Cardiac muscle cell (in vitro differentiated cells and primary cell): ENCODE measurements around the gene FLNC. TPM values are rescaled to one million over a fixed set of nuclear protein-coding genes. Genes with fewer than 3 reads are reported as not detected.

Experiments
- DNase-seq, 2 donors: peaks; one replicate each; pipeline versions ENCODE4 v3.0.0 to v3.0.0-alpha.2; 2010 to 2017; ENCODE audit warnings: low read depth in 1 of 2, low spot score in 1 of 2
- H3K27ac ChIP-seq: fragments of 200-600 bp; sonication (generic); 2 replicates; pipeline ENCODE4 v1.5.1; 2016
- H3K27me3 ChIP-seq: fragments of 200-600 bp; sonication (generic); 2 replicates; pipeline ENCODE4 v1.6.0; 2016; ENCODE audit warnings: control low read depth
- H3K36me3 ChIP-seq: fragments of 200-600 bp; sonication (generic); 2 replicates; pipeline ENCODE4 v1.5.1; 2016; ENCODE audit warnings: control low read depth
- H3K4me1 ChIP-seq: fragments of 200-600 bp; sonication (generic); 2 replicates; pipeline ENCODE4 v1.8.1; 2017; ENCODE audit warnings: low read depth, mild to moderate bottlenecking, mixed run types
- H3K4me3 ChIP-seq: fragments of 200-600 bp; sonication (generic); 2 replicates; pipeline ENCODE4 v1.5.1; 2016; ENCODE audit warnings: mild to moderate bottlenecking
- H3K9me3 ChIP-seq: fragments of 200-600 bp; sonication (generic); 2 replicates; pipeline ENCODE4 v1.5.1; 2017; ENCODE audit warnings: low read depth, mild to moderate bottlenecking, control low read depth
- polyA plus RNA-seq: library from polyadenylated mRNA; unstranded; fragments of >200 nt; fragmentation: Nextera tagmentation; extraction: Ambion mirVana; gene quantifications from 2 replicates; pipeline ENCODE4 v1.2.1, GENCODE V29; 2016
- total RNA-seq: library from RNA; depleted of rRNA; stranded (reverse); fragments of >200 nt; gene quantifications from 2 replicates; pipeline ENCODE4 v1.2.3, GENCODE V29; 2016
- TF ChIP-seq, protein P1 (sequence below): IDR thresholded peaks from 2 replicates; pipeline ENCODE4 v1.5.1; 2012; ENCODE audit warnings: low read depth, mild to moderate bottlenecking, low read length

The FLNC gene
- total and polyA plus RNA-seq, 2 experiments from 2014 or later = 196 to 516 TPM

DNA sequence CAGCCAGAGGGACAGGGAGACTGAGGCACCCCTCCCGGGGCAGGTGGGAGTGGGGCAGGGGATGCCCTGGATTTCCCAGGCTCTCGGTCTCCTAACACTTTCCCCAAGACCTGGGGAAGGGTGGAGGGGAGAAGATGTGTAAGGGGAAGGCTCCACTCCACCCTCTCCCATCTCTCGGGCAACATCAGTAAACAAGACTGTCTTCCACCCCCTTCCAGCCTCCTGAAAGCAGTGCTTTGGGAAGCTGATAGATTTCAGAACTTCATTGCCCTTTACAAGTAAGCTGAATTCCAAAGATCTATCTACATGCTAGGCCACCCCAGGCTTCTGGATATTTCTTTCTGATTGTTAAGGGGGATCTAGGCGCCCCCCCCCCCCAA lies 3.7 kb downstream of the FLNC start:
- H3K36me3 ChIP-seq = peaks cover 37% of the 10 kb centered on the region
- DNase-seq = peak in 1 of 2 donors; percentile 65
- peak overlapping the region; percentile 72 for H3K4me3 ChIP-seq
- H3K27ac ChIP-seq = peak overlapping the region; percentile 99
- no peaks in the 10 kb centered on the region for H3K9me3 ChIP-seq
- peaks cover 24% of the 10 kb centered on the region for H3K4me1 ChIP-seq
- H3K27me3 ChIP-seq = no peaks in the 10 kb centered on the region
- TF ChIP-seq, protein P1, sequence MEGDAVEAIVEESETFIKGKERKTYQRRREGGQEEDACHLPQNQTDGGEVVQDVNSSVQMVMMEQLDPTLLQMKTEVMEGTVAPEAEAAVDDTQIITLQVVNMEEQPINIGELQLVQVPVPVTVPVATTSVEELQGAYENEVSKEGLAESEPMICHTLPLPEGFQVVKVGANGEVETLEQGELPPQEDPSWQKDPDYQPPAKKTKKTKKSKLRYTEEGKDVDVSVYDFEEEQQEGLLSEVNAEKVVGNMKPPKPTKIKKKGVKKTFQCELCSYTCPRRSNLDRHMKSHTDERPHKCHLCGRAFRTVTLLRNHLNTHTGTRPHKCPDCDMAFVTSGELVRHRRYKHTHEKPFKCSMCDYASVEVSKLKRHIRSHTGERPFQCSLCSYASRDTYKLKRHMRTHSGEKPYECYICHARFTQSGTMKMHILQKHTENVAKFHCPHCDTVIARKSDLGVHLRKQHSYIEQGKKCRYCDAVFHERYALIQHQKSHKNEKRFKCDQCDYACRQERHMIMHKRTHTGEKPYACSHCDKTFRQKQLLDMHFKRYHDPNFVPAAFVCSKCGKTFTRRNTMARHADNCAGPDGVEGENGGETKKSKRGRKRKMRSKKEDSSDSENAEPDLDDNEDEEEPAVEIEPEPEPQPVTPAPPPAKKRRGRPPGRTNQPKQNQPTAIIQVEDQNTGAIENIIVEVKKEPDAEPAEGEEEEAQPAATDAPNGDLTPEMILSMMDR = no peak

DNA sequence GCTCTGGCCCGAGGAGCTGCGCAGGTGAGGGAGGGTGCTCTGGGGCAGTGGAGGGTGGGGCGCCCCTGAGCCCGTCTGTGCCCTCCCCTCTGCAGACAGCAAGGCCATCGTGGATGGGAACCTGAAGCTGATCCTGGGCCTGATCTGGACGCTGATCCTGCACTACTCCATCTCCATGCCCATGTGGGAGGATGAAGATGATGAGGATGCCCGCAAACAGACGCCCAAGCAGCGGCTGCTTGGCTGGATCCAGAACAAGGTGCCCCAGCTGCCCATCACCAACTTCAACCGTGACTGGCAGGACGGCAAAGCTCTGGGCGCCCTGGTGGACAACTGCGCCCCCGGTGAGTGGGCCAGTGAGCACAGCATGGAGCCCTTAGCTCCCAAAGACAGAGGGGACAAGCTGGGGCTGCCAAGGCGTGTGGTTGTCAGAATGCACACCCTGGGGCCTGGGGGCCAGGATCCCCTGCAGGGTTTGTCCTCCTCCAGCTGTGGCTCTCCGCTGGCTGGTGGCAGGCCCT lies 5.1 kb downstream of the FLNC start:
- H3K27me3 ChIP-seq = no peaks in the 10 kb centered on the region
- no peak for DNase-seq
- H3K9me3 ChIP-seq = no peaks in the 10 kb centered on the region
- H3K36me3 ChIP-seq = peaks cover 50% of the 10 kb centered on the region
- TF ChIP-seq, protein P1 = no peak
- no peak overlapping the region for H3K4me3 ChIP-seq
- peaks cover 15% of the 10 kb centered on the region for H3K4me1 ChIP-seq
- H3K27ac ChIP-seq = no peak overlapping the region

DNA sequence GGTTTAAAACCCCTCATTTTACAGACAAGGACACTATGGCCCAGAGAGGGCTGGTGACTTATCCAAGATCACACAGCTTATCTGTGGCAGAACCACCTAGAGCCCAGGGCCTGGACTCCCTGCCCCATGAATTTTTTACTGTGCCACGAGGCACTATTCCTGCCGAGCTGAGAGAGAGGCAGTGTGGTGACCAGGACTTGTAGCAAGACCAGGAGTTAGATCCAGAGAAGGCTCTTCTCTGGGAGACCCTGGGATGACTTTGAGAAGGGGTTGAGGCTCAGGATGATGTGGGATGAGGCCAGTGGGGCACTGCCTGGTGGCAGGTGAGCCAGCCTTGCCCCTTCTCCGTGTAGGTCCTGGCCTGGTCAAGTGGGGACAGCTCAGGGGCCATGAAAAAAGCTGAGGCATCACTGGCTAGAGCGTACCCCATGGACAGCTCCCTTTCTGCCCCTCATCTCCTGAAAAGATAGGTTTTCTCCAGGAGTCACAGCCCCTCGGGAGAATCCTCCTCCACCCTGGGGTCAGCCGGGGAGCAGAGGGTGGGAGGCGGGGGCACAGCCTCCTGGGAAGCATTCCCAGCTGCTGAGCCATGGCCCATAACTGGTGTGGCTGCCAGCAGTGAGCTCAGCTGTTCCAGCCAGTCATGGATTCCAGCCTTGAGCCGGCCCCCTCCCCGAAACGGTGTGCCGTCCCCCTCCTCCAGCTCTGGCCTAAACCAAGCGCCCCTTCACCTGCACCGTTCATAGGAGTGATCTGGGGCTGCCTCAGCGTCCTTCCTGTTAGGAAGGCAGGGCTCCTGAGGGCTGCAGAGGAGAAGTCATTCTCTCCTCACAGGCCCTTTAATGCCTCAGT lies 5.8 kb downstream of the FLNC start:
- TF ChIP-seq, protein P1 = no peak
- Histone ChIP-seq H3K9me3 (no peaks in the 10 kb centered on the region), H3K4me3 (no peak overlapping the region), H3K4me1 (peaks cover 15% of the 10 kb centered on the region), H3K27ac (no peak overlapping the region), H3K36me3 (peaks cover 57% of the 10 kb centered on the region), H3K27me3 (no peaks in the 10 kb centered on the region)
- DNase-seq = peak in 1 of 2 donors; percentile 70

DNA sequence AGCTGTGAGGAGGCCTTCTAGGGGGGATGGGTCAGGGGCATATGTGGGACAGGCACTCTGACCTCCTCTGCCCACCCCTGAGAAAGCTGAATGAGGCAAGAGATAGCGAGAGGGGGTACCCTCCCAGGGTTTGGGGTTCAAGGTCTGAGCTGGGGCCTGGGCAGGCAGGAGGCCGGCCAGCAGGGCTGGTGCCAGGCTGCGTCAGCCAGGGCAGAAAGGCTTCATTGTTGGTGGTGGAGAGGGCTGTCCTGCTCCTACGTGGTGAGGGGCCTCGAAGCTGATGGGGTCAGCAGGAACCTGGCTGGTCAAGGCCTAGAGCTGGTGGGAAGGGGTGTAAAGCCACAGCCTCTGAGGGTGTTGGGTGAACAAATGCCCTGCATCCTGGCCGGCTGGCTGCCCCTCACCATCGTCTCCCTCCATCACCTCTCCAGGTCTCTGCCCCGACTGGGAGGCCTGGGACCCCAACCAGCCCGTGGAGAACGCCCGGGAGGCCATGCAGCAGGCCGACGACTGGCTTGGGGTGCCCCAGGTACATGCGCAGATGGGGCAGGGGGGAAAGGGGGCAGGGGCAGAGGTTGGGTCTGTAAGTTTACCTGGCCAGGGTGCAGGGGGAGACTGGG lies 6.6 kb downstream of the FLNC start:
- Histone ChIP-seq H3K4me3 (no peak overlapping the region), H3K9me3 (no peaks in the 10 kb centered on the region), H3K36me3 (peaks cover 65% of the 10 kb centered on the region), H3K27me3 (no peaks in the 10 kb centered on the region), H3K4me1 (peaks cover 15% of the 10 kb centered on the region), H3K27ac (no peak overlapping the region)
- TF ChIP-seq, protein P1 = no peak
- no peak for DNase-seq

DNA sequence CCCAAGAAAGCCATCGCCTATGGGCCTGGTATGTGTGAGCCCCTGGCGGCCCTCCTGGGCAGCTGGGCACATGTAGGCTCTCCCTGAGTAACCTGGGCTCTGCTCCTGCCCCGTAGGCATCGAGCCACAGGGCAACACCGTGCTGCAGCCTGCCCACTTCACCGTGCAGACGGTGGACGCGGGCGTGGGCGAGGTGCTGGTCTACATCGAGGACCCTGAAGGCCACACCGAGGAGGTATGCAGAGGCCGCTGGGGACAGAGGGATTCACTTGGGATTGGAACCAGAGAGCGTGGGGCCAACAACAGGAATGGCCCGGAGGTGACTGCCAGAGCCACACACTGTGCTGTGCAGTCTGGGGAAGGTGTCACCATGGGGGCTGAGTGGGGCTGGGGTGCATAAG lies 7.3 kb downstream of the FLNC start:
- TF ChIP-seq, protein P1 = no peak
- peaks cover 72% of the 10 kb centered on the region for H3K36me3 ChIP-seq
- no peak overlapping the region for H3K4me3 ChIP-seq
- H3K4me1 ChIP-seq = peaks cover 15% of the 10 kb centered on the region
- H3K27me3 ChIP-seq = no peaks in the 10 kb centered on the region
- no peak overlapping the region for H3K27ac ChIP-seq
- DNase-seq = no peak
- no peaks in the 10 kb centered on the region for H3K9me3 ChIP-seq
